Astrocyte (in vitro differentiated cells and primary cell): Measurements from ENCODE around the gene MRPL33. TPM values are rescaled to one million over a fixed set of nuclear protein-coding genes. Genes with fewer than 3 reads are reported as not detected.

Experiments used
- DNase-seq: peaks from one replicate; pipeline ENCODE4 v3.0.0-alpha.2; 2010; ENCODE audit warnings: low read depth
- FAIRE-seq: peaks from 2 replicates; lab custom pipeline; 2011; peaks lifted over from hg19 to GRCh38; lab: Jason Lieb, UNC
- H2AFZ ChIP-seq: 2 replicates; pipeline ENCODE4 v1.6.0; 2012; ENCODE audit warnings: low read depth, low read length, inconsistent platforms
- H3K27ac ChIP-seq: 2 replicates; pipeline ENCODE4 v1.5.1; 2011; ENCODE audit warnings: low read depth, low read length, inconsistent platforms
- H3K27me3 ChIP-seq: 2 replicates; pipeline ENCODE4 v1.6.0; 2011; ENCODE audit warnings: low read length, inconsistent platforms; ENCODE audit not compliant: insufficient read depth
- H3K36me3 ChIP-seq: 2 replicates; pipeline ENCODE4 v1.5.1; 2011; ENCODE audit warnings: low read length, inconsistent platforms; ENCODE audit not compliant: insufficient read depth
- H3K4me1 ChIP-seq: 2 replicates; pipeline ENCODE4 v1.5.1; 2011; ENCODE audit warnings: low read length, inconsistent platforms; ENCODE audit not compliant: insufficient read depth
- H3K4me2 ChIP-seq: 2 replicates; pipeline ENCODE4 v1.6.0; 2012; ENCODE audit warnings: low read length, inconsistent platforms
- H3K4me3 ChIP-seq: 2 replicates; pipeline ENCODE4 v1.5.1; 2011; ENCODE audit warnings: low read depth, mild to moderate bottlenecking, low read length, inconsistent platforms; ENCODE audit not compliant: insufficient read depth
- H3K79me2 ChIP-seq: 2 replicates; pipeline ENCODE4 v1.6.0; 2012; ENCODE audit warnings: mild to moderate bottlenecking, low read length, inconsistent platforms; ENCODE audit not compliant: insufficient read depth
- H3K9ac ChIP-seq: 2 replicates; pipeline ENCODE4 v1.6.0; 2012; ENCODE audit warnings: mild to moderate bottlenecking, low read length, inconsistent platforms
- H3K9me3 ChIP-seq: 2 replicates; pipeline ENCODE4 v1.5.1; 2012; ENCODE audit warnings: low read depth, mild to moderate bottlenecking, low read length, inconsistent platforms; ENCODE audit not compliant: insufficient read depth
- H4K20me1 ChIP-seq: 2 replicates; pipeline ENCODE4 v1.6.0; 2012; ENCODE audit warnings: low read length, inconsistent platforms; ENCODE audit not compliant: insufficient read depth
- H3K27ac Mint-ChIP-seq: one replicate; pipeline ENCODE4 v1.8.0; 2021; ENCODE audit warnings: mild to moderate bottlenecking, mixed read lengths; ENCODE audit not compliant: unreplicated experiment
- H3K27me3 Mint-ChIP-seq: one replicate; pipeline ENCODE4 v1.8.0; 2021; ENCODE audit warnings: low read depth, mixed read lengths; ENCODE audit not compliant: unreplicated experiment
- H3K36me3 Mint-ChIP-seq: one replicate; pipeline ENCODE4 v1.8.0; 2021; ENCODE audit warnings: low read depth, mixed read lengths; ENCODE audit not compliant: unreplicated experiment
- H3K4me1 Mint-ChIP-seq: one replicate; pipeline ENCODE4 v1.8.0; 2021; ENCODE audit warnings: low read depth, mixed read lengths; ENCODE audit not compliant: unreplicated experiment
- H3K4me3 Mint-ChIP-seq: one replicate; pipeline ENCODE4 v1.8.0; 2021; ENCODE audit warnings: mild to moderate bottlenecking, moderate library complexity, mixed read lengths; ENCODE audit not compliant: unreplicated experiment
- H3K9me3 Mint-ChIP-seq: one replicate; pipeline ENCODE4 v1.8.0; 2021; ENCODE audit warnings: mild to moderate bottlenecking, mixed read lengths; ENCODE audit not compliant: unreplicated experiment
- CTCF ChIP-seq: IDR thresholded peaks from 2 replicates; pipeline ENCODE4 v1.5.1; 2011; ENCODE audit warnings: low read depth, mild to moderate bottlenecking, inconsistent platforms, low read length, moderate library complexity; ENCODE audit not compliant: insufficient read depth
- EZH2 ChIP-seq: IDR thresholded peaks from 2 replicates; pipeline ENCODE4 v1.6.1; 2012; ENCODE audit warnings: mild to moderate bottlenecking, low read length, inconsistent platforms; ENCODE audit not compliant: insufficient read depth
- total RNA-seq: library from RNA; stranded (reverse); gene quantifications from 2 replicates; pipeline ENCODE4 v1.2.1, GENCODE V29; 2021

Gene MRPL33
- total RNA-seq, 1 donor from 2014 or later: 85.3 TPM

GRCh38 chr2:27795093-27795834, 23.7 kb downstream of the MRPL33 start:
- H3K4me1 ChIP-seq: peaks cover 32% of the 10 kb centered on the region
- TF ChIP-seq CTCF: no peak
- TF ChIP-seq EZH2: no peak
- H3K27me3 Mint-ChIP-seq: no peaks in the 10 kb centered on the region
- H3K36me3 ChIP-seq: no peaks in the 10 kb centered on the region
- FAIRE-seq (no peak), DNase-seq (no peak)
- H3K36me3 Mint-ChIP-seq: peaks cover 2% of the 10 kb centered on the region
- H2AFZ ChIP-seq: peak overlapping the region; percentile 3
- peak overlapping the region; percentile 16 for H3K9ac ChIP-seq
- peaks cover 54% of the 10 kb centered on the region for H3K4me1 Mint-ChIP-seq
- peak overlapping the region; percentile 80 for H3K27ac Mint-ChIP-seq
- peak overlapping the region; percentile 29 for H3K27ac ChIP-seq
- no peak overlapping the region for H3K4me3 ChIP-seq
- no peaks in the 10 kb centered on the region for H3K27me3 ChIP-seq
- H3K9me3 Mint-ChIP-seq: peaks cover 3% of the 10 kb centered on the region
- H4K20me1 ChIP-seq: no peaks in the 10 kb centered on the region
- H3K4me3 Mint-ChIP-seq: peak overlapping the region; percentile 14
- H3K79me2 ChIP-seq: no peaks in the 10 kb centered on the region
- no peak overlapping the region for H3K4me2 ChIP-seq
- H3K9me3 ChIP-seq: no peaks in the 10 kb centered on the region

DNA sequence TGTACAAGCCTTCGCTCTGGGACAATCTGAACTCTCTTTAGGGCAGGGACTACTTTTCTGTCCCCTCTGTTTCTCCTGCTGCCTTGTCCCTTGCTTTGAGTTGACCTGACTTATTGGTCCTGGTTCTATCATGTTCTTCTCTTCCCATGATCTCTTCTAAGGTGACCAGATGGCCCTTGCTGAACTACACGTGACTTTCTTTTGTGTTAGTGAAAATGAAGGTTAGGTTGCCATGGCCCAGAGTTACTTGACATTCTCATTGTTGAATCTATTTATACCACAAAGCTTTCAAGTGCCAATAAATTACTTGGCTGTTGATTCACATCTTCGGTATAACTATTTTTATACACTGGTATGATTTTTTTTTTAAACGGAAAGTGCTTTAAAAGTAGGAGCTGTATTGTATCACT, 24.4 kb downstream of the MRPL33 start:
- H3K27ac ChIP-seq: peak overlapping the region; percentile 29

More for the DNA sequence above, 24.4 kb downstream of the MRPL33 start:
- TF ChIP-seq CTCF: no peak
- no peak for TF ChIP-seq EZH2
- Histone ChIP-seq H4K20me1 (no peaks in the 10 kb centered on the region), H2AFZ (peak overlapping the region; percentile 3), H3K79me2 (no peaks in the 10 kb centered on the region), H3K9ac (peak overlapping the region; percentile 16), H3K27me3 (no peaks in the 10 kb centered on the region), H3K4me3 (no peak overlapping the region), H3K36me3 (no peaks in the 10 kb centered on the region), H3K4me2 (no peak overlapping the region), H3K4me1 (peaks cover 38% of the 10 kb centered on the region), H3K9me3 (no peaks in the 10 kb centered on the region)
- H3K27ac Mint-ChIP-seq: peak overlapping the region; percentile 80
- peaks cover 60% of the 10 kb centered on the region for H3K4me1 Mint-ChIP-seq
- DNase-seq (peak; percentile 76), FAIRE-seq (no peak)
- H3K36me3 Mint-ChIP-seq: peaks cover 2% of the 10 kb centered on the region
- H3K9me3 Mint-ChIP-seq: peaks cover 3% of the 10 kb centered on the region
- H3K4me3 Mint-ChIP-seq: no peak overlapping the region
- no peaks in the 10 kb centered on the region for H3K27me3 Mint-ChIP-seq
